ES-I3 (cell line): ENCODE results near the gene NRXN3.

Source experiments
- H3K36me3 ChIP-seq: 2 replicates; pipeline ENCODE4 v1.6.1; 2013; ENCODE audit warnings: mild to moderate bottlenecking, low read length, control low read depth, moderate library complexity; ENCODE audit not compliant: insufficient read depth
- H3K4me1 ChIP-seq: 2 replicates; pipeline ENCODE4 v1.6.1; 2013; ENCODE audit warnings: mild to moderate bottlenecking, control low read depth, low read length; ENCODE audit not compliant: insufficient read depth
- H3K9ac ChIP-seq: 2 replicates; pipeline ENCODE4 v1.6.1; 2013; ENCODE audit warnings: low read depth, mild to moderate bottlenecking, low read length, moderate library complexity
- H3K9me3 ChIP-seq: 2 replicates; pipeline ENCODE4 v1.6.1; 2013; ENCODE audit warnings: mild to moderate bottlenecking, low read length, moderate library complexity; ENCODE audit not compliant: control insufficient read depth, insufficient read depth

NRXN3 gene

GRCh38 chr14:79862045-79862444, 1691.9 kb downstream of the NRXN3 start:
- Histone ChIP-seq H3K36me3 (no peaks in the 10 kb centered on the region), H3K9ac (no peak overlapping the region), H3K9me3 (no peaks in the 10 kb centered on the region), H3K4me1 (no peaks in the 10 kb centered on the region)

GRCh38 chr14:79871136-79871535, 1701.0 kb downstream of the NRXN3 start:
- H3K9ac ChIP-seq = no peak overlapping the region
- H3K4me1 ChIP-seq = no peaks in the 10 kb centered on the region
- H3K9me3 ChIP-seq = no peaks in the 10 kb centered on the region
- no peaks in the 10 kb centered on the region for H3K36me3 ChIP-seq

GRCh38 chr14:79878229-79878628, 1708.1 kb downstream of the NRXN3 start:
- H3K9ac ChIP-seq = no peak overlapping the region
- H3K9me3 ChIP-seq = no peaks in the 10 kb centered on the region
- H3K4me1 ChIP-seq = no peaks in the 10 kb centered on the region
- no peaks in the 10 kb centered on the region for H3K36me3 ChIP-seq

DNA sequence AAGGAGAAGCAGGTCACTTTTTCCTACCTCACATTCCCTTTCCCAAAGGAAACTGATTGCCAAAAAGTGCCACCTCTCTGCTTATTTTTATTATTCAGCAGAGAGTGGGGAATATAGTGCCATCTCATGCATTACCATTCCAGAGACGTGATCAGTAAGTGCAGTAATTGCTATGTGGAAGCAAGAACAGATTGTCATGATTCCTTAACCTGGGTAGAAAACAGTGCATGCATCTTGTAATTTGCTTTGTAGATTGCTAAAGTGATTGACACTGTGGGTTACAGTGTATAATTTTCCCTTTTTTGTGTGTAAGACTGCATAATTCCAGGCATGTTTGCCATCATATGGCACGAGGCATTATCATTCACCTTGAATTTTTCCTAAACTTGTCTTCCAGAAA, 1708.6 kb downstream of the NRXN3 start:
- Histone ChIP-seq H3K9me3 (no peaks in the 10 kb centered on the region), H3K9ac (no peak overlapping the region), H3K36me3 (no peaks in the 10 kb centered on the region), H3K4me1 (no peaks in the 10 kb centered on the region)

DNA sequence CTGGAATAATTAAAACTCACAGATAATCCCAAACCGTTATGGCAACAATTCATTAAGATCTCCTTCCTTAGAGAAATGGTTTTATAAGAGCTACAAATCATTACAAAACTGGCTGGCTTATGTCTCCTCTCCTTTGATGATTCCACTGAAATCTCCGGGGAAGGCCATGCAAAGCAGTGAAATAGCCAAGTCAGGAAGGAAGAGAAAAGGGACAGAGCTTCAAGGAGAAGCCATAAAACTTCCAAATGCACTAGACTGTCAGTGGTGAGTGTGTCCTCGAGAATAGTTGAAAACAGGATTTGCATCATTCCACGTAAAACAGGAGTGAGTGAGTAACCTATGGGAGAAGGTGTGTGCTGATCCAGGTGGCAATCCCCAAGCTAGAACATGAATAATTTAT, 1711.1 kb downstream of the NRXN3 start:
- Histone ChIP-seq H3K9me3 (no peaks in the 10 kb centered on the region), H3K9ac (no peak overlapping the region), H3K36me3 (no peaks in the 10 kb centered on the region), H3K4me1 (no peaks in the 10 kb centered on the region)

DNA sequence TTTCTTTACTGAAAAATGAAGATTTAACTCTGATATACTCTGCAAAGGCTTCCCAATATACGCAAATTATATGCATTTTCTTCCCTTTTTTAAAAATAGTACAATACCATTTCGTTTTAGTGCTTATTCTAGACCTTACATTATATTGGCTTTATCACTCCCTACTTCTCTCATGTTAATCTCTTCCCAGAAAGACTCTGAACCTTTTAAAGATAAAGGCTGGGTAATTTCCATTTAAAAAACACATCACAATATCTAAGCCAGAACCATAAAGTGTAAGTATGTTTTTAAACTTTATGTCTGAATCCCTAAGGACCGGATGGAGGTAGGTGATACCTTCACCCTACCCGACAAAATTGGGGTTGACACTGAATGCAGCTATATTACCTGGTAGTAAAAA, 1720.4 kb downstream of the NRXN3 start:
- Histone ChIP-seq H3K9me3 (no peaks in the 10 kb centered on the region), H3K4me1 (no peaks in the 10 kb centered on the region), H3K9ac (no peak overlapping the region), H3K36me3 (no peaks in the 10 kb centered on the region)

- Histone ChIP-seq H3K4me1 (no peaks in the 10 kb centered on the region), H3K9me3 (no peaks in the 10 kb centered on the region), H3K9ac (no peak overlapping the region), H3K36me3 (no peaks in the 10 kb centered on the region)
These were observed 1725.8 kb downstream of the NRXN3 start for GRCh38 chr14:79896009-79896408.

GRCh38 chr14:79899610-79900009, 1729.4 kb downstream of the NRXN3 start:
- no peaks in the 10 kb centered on the region for H3K9me3 ChIP-seq
- no peaks in the 10 kb centered on the region for H3K4me1 ChIP-seq
- no peak overlapping the region for H3K9ac ChIP-seq
- no peaks in the 10 kb centered on the region for H3K36me3 ChIP-seq

- no peak overlapping the region for H3K9ac ChIP-seq
- no peaks in the 10 kb centered on the region for H3K36me3 ChIP-seq
- no peaks in the 10 kb centered on the region for H3K9me3 ChIP-seq
- no peaks in the 10 kb centered on the region for H3K4me1 ChIP-seq
These were observed 1734.3 kb downstream of the NRXN3 start for GRCh38 chr14:79904497-79904896.

DNA sequence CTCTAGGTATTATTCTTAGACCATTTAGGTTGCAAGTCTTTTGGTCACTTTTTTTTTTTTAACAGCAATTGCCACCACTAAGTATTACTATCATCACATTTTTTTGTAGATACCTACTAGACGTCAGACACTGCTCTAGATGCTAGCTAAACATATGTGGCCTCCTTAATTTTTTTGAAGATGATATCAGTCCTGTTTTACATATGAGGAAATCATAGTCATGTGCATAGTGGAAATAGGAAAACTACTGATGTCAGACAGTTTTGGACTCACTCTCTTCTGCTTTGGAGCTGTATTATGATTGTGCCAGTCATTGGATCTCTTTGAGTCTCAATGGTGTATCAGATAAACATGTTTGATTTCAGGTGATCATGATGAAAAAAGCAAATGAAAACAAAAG, 1736.8 kb downstream of the NRXN3 start:
- Histone ChIP-seq H3K4me1 (no peaks in the 10 kb centered on the region), H3K9ac (no peak overlapping the region), H3K9me3 (no peaks in the 10 kb centered on the region), H3K36me3 (no peaks in the 10 kb centered on the region)

GRCh38 chr14:79910086-79910485, 1739.9 kb downstream of the NRXN3 start:
- Histone ChIP-seq H3K4me1 (no peaks in the 10 kb centered on the region), H3K36me3 (no peaks in the 10 kb centered on the region), H3K9ac (no peak overlapping the region), H3K9me3 (peaks cover 7% of the 10 kb centered on the region; the same call in 1 of the 2 replicates)

DNA sequence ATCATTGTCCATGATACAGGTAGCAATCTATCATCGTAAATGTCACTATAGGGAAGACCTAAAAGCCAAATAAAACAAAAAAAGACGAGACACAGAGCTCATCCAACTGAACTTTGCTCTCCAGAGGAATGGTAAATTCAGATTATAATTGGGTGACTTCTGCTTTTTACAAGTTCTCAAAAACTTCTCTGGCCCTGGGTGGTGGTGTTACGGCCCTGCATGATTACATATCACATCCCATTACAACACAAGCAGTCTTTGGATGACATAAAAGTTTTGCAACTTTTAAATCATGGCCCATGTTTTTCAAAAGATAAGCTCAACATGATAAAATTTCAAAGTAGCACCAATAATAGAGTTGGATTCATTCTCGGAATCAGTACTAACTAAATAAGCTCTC, 1741.6 kb downstream of the NRXN3 start:
- H3K4me1 ChIP-seq = no peaks in the 10 kb centered on the region
- no peak overlapping the region for H3K9ac ChIP-seq
- H3K9me3 ChIP-seq = peaks cover 7% of the 10 kb centered on the region; the same call in 1 of the 2 replicates
- no peaks in the 10 kb centered on the region for H3K36me3 ChIP-seq

- Histone ChIP-seq H3K9ac (no peak overlapping the region), H3K36me3 (no peaks in the 10 kb centered on the region), H3K9me3 (peaks cover 7% of the 10 kb centered on the region; the same call in 1 of the 2 replicates), H3K4me1 (no peaks in the 10 kb centered on the region)
These were observed 1744.4 kb downstream of the NRXN3 start for GRCh38 chr14:79914595-79914994.

DNA sequence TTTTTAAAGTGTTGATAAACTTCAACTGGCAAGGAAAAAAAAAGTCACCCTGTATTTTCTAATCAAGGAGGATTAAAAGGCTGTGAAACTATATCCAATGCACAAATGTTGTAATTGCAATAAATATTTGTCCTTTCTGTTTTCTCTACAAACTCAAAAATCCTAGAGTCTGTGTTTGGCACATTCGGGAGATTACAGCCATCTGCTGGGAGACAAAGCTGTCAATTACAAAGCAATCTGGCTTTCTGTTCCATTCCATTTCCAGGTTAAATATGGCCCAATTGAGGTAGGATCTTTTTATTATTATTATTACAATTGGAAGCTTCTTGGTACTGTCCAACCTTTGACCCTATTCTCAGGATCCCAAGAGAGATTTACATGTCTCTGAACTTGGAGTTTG, 1745.2 kb downstream of the NRXN3 start:
- H3K9me3 ChIP-seq = peaks cover 7% of the 10 kb centered on the region; the same call in 1 of the 2 replicates
- H3K36me3 ChIP-seq = no peaks in the 10 kb centered on the region
- no peak overlapping the region for H3K9ac ChIP-seq
- H3K4me1 ChIP-seq = no peaks in the 10 kb centered on the region

- peaks cover 7% of the 10 kb centered on the region; the same call in 1 of the 2 replicates for H3K9me3 ChIP-seq
- H3K9ac ChIP-seq = no peak overlapping the region
- H3K36me3 ChIP-seq = no peaks in the 10 kb centered on the region
- no peaks in the 10 kb centered on the region for H3K4me1 ChIP-seq
These were observed 1746.1 kb downstream of the NRXN3 start for GRCh38 chr14:79916281-79916680.

DNA sequence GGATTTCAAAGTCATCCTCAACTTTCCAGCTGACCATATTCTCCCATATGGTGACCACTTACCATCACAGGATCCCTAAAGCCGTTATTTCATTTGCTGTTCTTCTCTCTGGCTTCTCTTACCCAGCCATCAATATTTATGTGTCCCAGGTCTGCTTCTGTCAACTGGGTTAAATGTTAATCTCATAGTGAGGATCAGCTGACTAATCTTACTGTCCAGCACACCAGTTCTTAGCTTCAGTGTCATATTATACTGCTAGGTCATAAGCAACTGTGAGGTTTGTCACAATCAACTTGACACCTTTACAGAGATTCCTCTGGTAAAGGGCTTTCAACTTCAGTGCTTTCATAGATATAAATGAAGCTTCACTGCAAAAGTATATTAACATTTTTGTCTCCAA, 1746.7 kb downstream of the NRXN3 start:
- H3K9ac ChIP-seq = no peak overlapping the region

More for the DNA sequence above, 1746.7 kb downstream of the NRXN3 start:
- Histone ChIP-seq H3K36me3 (no peaks in the 10 kb centered on the region), H3K4me1 (no peaks in the 10 kb centered on the region), H3K9me3 (peaks cover 7% of the 10 kb centered on the region; the same call in 1 of the 2 replicates)
